Cardiac fibroblast (primary cell): ENCODE results near the gene PIGS.

Experiments
- DNase-seq, 2 donors: peaks; one replicate each; pipeline versions ENCODE4 v3.0.0 to v3.0.0-alpha.2; 2010; ENCODE audit warnings: low read depth in 2 of 2
- H3K4me3 ChIP-seq, 2 donors: replicated peaks in 1 of 2; 1 replicate in 1 of 2; 2 replicates in 1 of 2; pipeline ENCODE4 v1.5.1; 2011; ENCODE audit warnings: low read depth in 2 of 2, low read length in 2 of 2, mild to moderate bottlenecking in 2 of 2, moderate library complexity in 1 of 2
- TF ChIP-seq, protein P1 (sequence below): IDR thresholded peaks from one replicate; pipeline ENCODE4 v1.5.1; 2011; ENCODE audit warnings: low read depth, mild to moderate bottlenecking, low read length, inconsistent platforms

The PIGS gene

DNA sequence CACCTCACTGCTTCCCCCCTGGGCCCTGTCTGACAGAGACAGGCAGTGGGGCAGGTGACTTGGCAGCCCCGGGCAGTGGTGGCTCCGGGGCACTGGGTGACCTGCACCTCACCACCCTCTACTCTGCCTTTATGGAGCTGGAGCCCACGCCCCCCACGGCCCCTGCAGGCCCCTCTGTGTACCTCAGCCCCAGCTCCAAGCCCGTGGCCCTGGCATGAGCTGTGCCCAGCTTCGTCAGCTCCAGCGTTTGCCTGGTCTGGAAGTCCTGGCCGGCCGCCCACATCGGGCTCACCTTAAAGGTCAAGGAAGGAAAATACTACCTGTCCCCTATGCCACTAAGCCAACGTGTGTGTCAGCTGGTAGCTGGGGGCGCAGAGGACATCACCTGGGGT lies 34.1 kb downstream of the PIGS start:
- TF ChIP-seq, protein P1, sequence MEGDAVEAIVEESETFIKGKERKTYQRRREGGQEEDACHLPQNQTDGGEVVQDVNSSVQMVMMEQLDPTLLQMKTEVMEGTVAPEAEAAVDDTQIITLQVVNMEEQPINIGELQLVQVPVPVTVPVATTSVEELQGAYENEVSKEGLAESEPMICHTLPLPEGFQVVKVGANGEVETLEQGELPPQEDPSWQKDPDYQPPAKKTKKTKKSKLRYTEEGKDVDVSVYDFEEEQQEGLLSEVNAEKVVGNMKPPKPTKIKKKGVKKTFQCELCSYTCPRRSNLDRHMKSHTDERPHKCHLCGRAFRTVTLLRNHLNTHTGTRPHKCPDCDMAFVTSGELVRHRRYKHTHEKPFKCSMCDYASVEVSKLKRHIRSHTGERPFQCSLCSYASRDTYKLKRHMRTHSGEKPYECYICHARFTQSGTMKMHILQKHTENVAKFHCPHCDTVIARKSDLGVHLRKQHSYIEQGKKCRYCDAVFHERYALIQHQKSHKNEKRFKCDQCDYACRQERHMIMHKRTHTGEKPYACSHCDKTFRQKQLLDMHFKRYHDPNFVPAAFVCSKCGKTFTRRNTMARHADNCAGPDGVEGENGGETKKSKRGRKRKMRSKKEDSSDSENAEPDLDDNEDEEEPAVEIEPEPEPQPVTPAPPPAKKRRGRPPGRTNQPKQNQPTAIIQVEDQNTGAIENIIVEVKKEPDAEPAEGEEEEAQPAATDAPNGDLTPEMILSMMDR: no peak
- no peak for DNase-seq
- no peak overlapping the region for H3K4me3 ChIP-seq

DNA sequence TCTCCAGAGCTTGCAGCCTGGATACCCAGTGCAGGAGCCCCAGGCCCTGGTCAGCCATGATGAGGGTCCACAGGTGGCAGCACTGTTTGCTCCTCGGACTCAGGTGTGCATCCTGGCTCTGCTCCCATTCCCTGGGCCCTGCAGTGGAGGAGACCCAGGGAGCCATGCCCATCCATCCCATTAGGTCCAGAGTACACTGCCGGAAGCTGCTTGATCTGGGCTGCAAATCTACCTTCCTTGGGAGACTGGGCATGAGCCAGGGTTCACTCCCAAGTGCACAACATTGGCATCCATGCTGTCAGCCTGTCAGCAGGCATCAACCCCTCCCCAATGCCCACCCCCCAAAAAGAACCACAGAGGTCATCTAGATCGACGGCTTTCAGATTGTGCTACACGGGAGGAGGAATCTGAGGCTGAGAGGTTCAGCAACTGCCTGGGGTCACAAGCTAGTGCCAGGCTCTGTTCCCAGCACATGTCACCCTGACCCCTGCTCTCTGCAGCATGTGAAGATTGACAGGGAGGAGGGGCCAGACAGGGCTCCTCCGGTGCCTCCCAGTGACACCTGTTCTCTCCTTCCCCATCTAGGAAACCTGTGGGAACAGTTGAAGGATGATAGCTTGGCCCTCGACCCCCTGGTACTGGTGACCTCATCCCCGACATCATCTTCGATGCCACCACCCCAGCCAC lies 34.6 kb downstream of the PIGS start:
- no peak overlapping the region for H3K4me3 ChIP-seq
- DNase-seq: no peak
- TF ChIP-seq, protein P1: no peak

DNA sequence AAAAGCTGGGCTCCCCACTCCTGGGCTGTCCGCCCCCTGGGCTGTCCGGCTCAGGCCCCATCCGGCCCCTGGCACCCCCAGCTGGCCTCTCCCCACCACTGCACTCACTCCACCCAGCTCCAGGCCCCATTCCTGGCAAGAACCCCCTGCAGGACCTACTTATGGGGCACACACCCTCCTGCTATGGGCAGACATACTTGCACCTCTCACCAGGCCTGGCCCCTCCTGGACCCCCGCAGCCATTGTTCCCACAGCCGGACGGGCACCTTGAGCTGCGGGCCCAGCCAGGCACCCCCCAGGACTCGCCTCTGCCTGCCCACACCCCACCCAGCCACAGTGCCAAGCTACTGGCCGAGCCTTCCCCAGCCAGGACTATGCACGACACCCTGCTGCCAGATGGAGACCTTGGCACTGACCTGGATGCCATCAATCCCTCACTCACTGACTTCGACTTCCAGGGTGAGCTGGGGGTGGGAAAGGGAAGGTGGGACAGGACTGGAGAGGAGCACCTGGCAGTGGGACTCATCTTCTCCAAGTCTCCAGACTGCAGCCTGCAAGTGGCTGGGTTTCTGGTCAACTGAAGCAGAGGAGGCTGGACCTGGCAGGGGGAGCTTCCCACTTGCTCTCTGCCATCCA lies 36.5 kb downstream of the PIGS start:
- TF ChIP-seq, protein P1: no peak
- no peak for DNase-seq
- no peak overlapping the region for H3K4me3 ChIP-seq

DNA sequence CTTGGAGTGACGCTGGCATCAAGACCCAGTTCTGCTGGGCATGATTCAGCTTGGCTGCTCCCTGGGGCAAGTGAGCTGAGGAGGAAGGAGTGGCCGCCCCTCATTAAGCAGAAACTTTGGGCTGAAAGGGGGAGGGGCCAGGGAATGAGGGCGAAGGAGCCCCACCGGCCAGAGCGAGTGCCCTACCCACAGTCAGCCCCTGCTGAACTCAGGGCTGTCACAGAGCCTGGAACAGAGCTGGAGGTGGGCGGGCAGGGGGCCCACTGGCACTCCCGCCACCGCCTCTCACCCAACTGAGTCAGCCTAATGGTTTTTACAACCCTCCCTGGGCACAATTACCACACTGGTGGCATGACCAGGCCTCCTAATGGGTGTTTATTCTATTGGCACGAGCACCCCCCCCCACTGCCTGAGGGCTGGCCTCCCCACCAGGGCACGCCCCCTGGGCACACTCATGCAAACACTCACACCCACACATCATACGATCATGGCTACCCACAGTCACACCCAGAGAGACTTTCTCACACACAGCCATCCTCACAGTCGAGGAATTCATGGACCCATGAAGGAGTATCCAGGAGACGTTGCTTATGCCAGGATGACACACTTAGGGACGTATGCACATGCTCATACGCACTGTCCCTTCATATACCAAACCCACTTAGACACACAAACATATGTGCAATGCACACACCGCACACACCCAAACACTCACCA lies 38.1 kb downstream of the PIGS start:
- H3K4me3 ChIP-seq: no peak overlapping the region
- no peak for DNase-seq
- TF ChIP-seq, protein P1: no peak

DNA sequence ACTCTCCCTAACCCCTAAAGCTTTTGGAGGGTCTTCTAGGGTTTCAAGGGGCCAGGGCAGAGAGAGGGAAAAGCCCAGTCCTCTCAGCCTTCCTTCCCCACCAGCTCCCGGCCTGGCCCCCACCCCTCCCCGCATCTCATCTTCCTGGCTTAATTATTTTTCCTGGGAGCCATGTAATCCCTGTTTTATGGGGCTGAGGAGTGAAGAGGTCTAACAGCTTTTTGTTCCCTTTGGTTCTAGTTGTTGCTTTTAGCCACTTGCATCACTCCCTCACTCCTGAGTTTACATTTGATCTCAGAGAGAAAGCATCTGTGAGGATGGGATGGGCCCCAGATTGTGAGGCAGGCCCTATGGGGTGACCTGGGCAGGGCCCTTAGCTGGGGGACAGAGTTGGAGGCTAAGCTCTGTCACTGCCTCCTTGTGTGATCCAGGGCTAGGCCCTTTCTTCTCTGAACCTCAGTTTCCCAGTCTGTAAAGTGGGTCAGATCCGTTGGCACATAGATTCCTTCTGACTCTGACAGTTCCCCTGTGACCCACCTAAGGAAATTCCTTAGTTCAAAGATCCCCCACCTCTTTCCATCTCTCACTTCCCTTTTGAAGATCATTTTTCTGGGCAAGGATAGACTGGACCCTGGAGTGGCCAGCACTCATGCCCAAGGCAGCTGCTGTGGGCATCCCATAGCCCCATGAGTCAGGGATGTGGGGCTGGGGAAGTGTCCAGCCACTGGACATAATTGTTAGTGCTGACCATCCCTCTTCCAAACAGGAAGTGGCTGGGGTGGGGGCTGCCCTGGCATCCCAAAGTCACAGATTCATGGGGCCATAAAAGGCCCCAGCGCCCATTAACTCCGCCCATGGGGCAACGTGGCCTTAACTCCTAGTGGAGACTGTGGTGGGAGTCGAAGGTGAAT lies 39.0 kb downstream of the PIGS start:
- no peak for DNase-seq
- TF ChIP-seq, protein P1: no peak
- H3K4me3 ChIP-seq: no peak overlapping the region

DNA sequence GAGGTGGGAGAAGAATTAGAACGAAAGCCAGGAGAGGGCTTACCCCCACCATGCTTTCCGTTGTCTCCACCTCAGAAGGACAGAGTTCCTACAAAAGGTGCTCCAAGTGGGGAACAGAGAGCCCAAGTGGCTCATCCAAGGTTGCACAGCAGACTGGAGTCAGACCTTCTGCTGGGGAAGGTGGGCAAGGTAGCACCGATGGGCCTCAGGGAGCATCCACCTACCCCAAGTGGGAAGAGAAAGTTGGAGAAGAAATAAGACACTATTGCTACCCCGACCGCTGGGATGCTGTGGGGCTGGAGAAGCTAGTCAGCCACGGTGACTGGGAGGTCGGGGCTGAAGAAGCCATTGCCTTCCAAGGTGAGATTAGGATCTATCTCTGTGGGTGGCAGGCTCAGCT lies 40.4 kb downstream of the PIGS start:
- H3K4me3 ChIP-seq: no peak overlapping the region
- no peak for DNase-seq
- TF ChIP-seq, protein P1: no peak
